GM18909 (cell line): ENCODE results near the gene GAPVD1.
"Not testable (repeated sequence)": the region's sequence is repeated elsewhere in the genome, so short reads cannot be mapped to it uniquely, and the experiment has no call there.

Experiments
- ATAC-seq: cut with Tn5 transposase; IDR thresholded peaks from one replicate; pipeline ENCODE4 v1.9.1; 2021; ENCODE audit warnings: mild to moderate bottlenecking; ENCODE audit not compliant: unreplicated experiment, poor library complexity

Gene GAPVD1

GRCh38 chr9:125254231-125254630, 7.4 kb upstream of the GAPVD1 start:
- no peak for ATAC-seq

- ATAC-seq: no peak
These were observed 5.7 kb upstream of the GAPVD1 start for GRCh38 chr9:125255781-125256391.

GRCh38 chr9:125258160-125258785, 3.4 kb upstream of the GAPVD1 start:
- no peak for ATAC-seq

- no peak for ATAC-seq
These were observed 2.6 kb upstream of the GAPVD1 start for GRCh38 chr9:125258832-125259534.

- no peak for ATAC-seq
These were observed 1.1 kb upstream of the GAPVD1 start for GRCh38 chr9:125260561-125260960.

GRCh38 chr9:125262294-125262991, 817 bp downstream of the GAPVD1 start:
- ATAC-seq: peak; percentile 9

- ATAC-seq: not testable (repeated sequence)
These were observed 2.4 kb downstream of the GAPVD1 start for GRCh38 chr9:125264068-125264467.

- no peak for ATAC-seq
These were observed 6.9 kb downstream of the GAPVD1 start for GRCh38 chr9:125268394-125269013.

GRCh38 chr9:125269014-125269397, 7.4 kb downstream of the GAPVD1 start:
- ATAC-seq: no peak

- ATAC-seq: no peak
These were observed 9.5 kb downstream of the GAPVD1 start for GRCh38 chr9:125271081-125271480.

GRCh38 chr9:125272697-125273096, 11.1 kb downstream of the GAPVD1 start:
- no peak for ATAC-seq

GRCh38 chr9:125276771-125277170, 15.1 kb downstream of the GAPVD1 start:
- no peak for ATAC-seq

GRCh38 chr9:125277411-125277810, 15.8 kb downstream of the GAPVD1 start:
- no peak for ATAC-seq

- no peak for ATAC-seq
These were observed 19.3 kb downstream of the GAPVD1 start for GRCh38 chr9:125280945-125281344.

- no peak for ATAC-seq
These were observed 23.2 kb downstream of the GAPVD1 start for GRCh38 chr9:125284855-125285254.

GRCh38 chr9:125286935-125287433, 25.4 kb downstream of the GAPVD1 start:
- not testable (repeated sequence) for ATAC-seq

GRCh38 chr9:125293134-125293533, 31.5 kb downstream of the GAPVD1 start:
- no peak for ATAC-seq

- no peak for ATAC-seq
These were observed 34.0 kb downstream of the GAPVD1 start for GRCh38 chr9:125295657-125296056.

GRCh38 chr9:125296843-125297372, 35.3 kb downstream of the GAPVD1 start:
- ATAC-seq: no peak

- ATAC-seq: no peak
These were observed 36.3 kb downstream of the GAPVD1 start for GRCh38 chr9:125297917-125298316.
